OCI-LY1 (cell line): ENCODE results near the gene NFIA.

Experiments
- CTCF ChIP-seq: fragments of 200-600 bp; sonication (generic), shearing (Covaris generic); IDR thresholded peaks from 2 replicates; pipeline ENCODE4 v1.5.1; 2017; ENCODE audit warnings: mild to moderate bottlenecking, antibody characterized with exemption, low read length, moderate library complexity, mixed read lengths
- EZH2 ChIP-seq: fragments of 200-600 bp; sonication (generic), shearing (Covaris generic); IDR thresholded peaks from 2 replicates; pipeline ENCODE4 v1.8.0; 2017; ENCODE audit warnings: borderline replicate concordance, mixed run types, mild to moderate bottlenecking, antibody characterized with exemption, low read length, moderate library complexity, mixed read lengths

- TF ChIP-seq CTCF = no peak
- TF ChIP-seq EZH2 = no peak
These were observed 255.1 kb downstream of the NFIA start for GRCh38 chr1:61337441-61337951.
